Measurements from ENCODE around the gene TMEM123. TPM values are rescaled to one million over a fixed set of nuclear protein-coding genes. Genes with fewer than 3 reads are reported as not detected.

TMEM123 gene
- total RNA-seq, 3 donors from 2014 or later (not counting 1 experiment from before 2014, with no cell fraction given) = 100 to 126 (median 118) TPM

GRCh38 chr11:102494216-102494615, 41.7 kb upstream of the TMEM123 start:
- Mint-ChIP-seq H3K4me3 (no peak overlapping the region), H3K36me3 (no peaks in the 10 kb centered on the region), H3K27me3 (ENCODE audit: low read depth in 2 of 2) (peaks cover 17 to 33% of the 10 kb centered on the region in 2 donors), H3K27ac (no peak overlapping the region), H3K4me1 (no peaks in the 10 kb centered on the region), H3K9me3 (no peaks in the 10 kb centered on the region)
- DNase-seq = no peak
- intact Hi-C loops (cut with micrococcal nuclease) = no loop called here
- Histone ChIP-seq H3K27me3 (ENCODE audit: control insufficient read depth, insufficient read depth, low read length) (peaks cover 2% of the 10 kb centered on the region), H3K4me1 (ENCODE audit: control insufficient read depth, insufficient read depth, low read length) (no peaks in the 10 kb centered on the region), H3K4me3 (ENCODE audit: low read length) (no peak overlapping the region), H3K36me3 (ENCODE audit: control insufficient read depth, insufficient read depth, low read length) (no peaks in the 10 kb centered on the region), H3K9me3 (ENCODE audit: control insufficient read depth, insufficient read depth, low read length) (no peaks in the 10 kb centered on the region), H3K27ac (ENCODE audit: low read length) (no peak overlapping the region)
- WGBS (ENCODE audit: insufficient coverage) = 86% methylated on average over 6 of the region's 6 CpGs
- TF ChIP-seq CTCF (IDR thresholded peaks at IDR 0.05) = no peak
- no peak for ATAC-seq

GRCh38 chr11:102493524-102493923, 41.0 kb upstream of the TMEM123 start:
- H3K36me3 Mint-ChIP-seq = no peaks in the 10 kb centered on the region
- Histone ChIP-seq H3K4me1 (ENCODE audit: control insufficient read depth, insufficient read depth, low read length) (no peaks in the 10 kb centered on the region), H3K4me3 (ENCODE audit: low read length) (no peak overlapping the region), H3K36me3 (ENCODE audit: control insufficient read depth, insufficient read depth, low read length) (no peaks in the 10 kb centered on the region), H3K27ac (ENCODE audit: low read length) (no peak overlapping the region), H3K27me3 (ENCODE audit: control insufficient read depth, insufficient read depth, low read length) (peaks cover 2% of the 10 kb centered on the region), H3K9me3 (ENCODE audit: control insufficient read depth, insufficient read depth, low read length) (no peaks in the 10 kb centered on the region)
- no peaks in the 10 kb centered on the region for H3K4me1 Mint-ChIP-seq
- no peak overlapping the region for H3K27ac Mint-ChIP-seq
- H3K27me3 Mint-ChIP-seq (ENCODE audit: low read depth in 2 of 2) = peaks cover 17 to 30% of the 10 kb centered on the region in 2 donors
- DNase-seq (no peak), ATAC-seq (no peak)
- intact Hi-C loops (cut with micrococcal nuclease) = no loop called here
- TF ChIP-seq CTCF (IDR thresholded peaks at IDR 0.05) = no peak
- no peak overlapping the region for H3K4me3 Mint-ChIP-seq
- H3K9me3 Mint-ChIP-seq = no peaks in the 10 kb centered on the region
- WGBS (ENCODE audit: insufficient coverage) = 69% methylated on average over 3 of the region's 5 CpGs

GRCh38 chr11:102491969-102492368, 39.4 kb upstream of the TMEM123 start:
- no peak overlapping the region for H3K4me3 ChIP-seq (ENCODE audit: low read length)
- no peaks in the 10 kb centered on the region for H3K9me3 Mint-ChIP-seq
- intact Hi-C loops (cut with micrococcal nuclease) = no loop called here
- no CpG with 5 or more reads among the region's 2 CpGs for WGBS (ENCODE audit: insufficient coverage)
- no peak for DNase-seq
- no peak overlapping the region for H3K27ac ChIP-seq (ENCODE audit: low read length)
- H3K36me3 ChIP-seq (ENCODE audit: control insufficient read depth, insufficient read depth, low read length) = no peaks in the 10 kb centered on the region
- peaks cover 19 to 24% of the 10 kb centered on the region in 2 donors for H3K27me3 Mint-ChIP-seq (ENCODE audit: low read depth in 2 of 2)
- no peak for TF ChIP-seq CTCF (IDR thresholded peaks at IDR 0.05)
- no peaks in the 10 kb centered on the region for H3K4me1 ChIP-seq (ENCODE audit: control insufficient read depth, insufficient read depth, low read length)
- no peak overlapping the region for H3K27ac Mint-ChIP-seq
- no peaks in the 10 kb centered on the region for H3K9me3 ChIP-seq (ENCODE audit: control insufficient read depth, insufficient read depth, low read length)
- peaks cover 2% of the 10 kb centered on the region for H3K27me3 ChIP-seq (ENCODE audit: control insufficient read depth, insufficient read depth, low read length)
- H3K4me3 Mint-ChIP-seq = no peak overlapping the region
- no peak for ATAC-seq
- H3K36me3 Mint-ChIP-seq = no peaks in the 10 kb centered on the region
- no peaks in the 10 kb centered on the region for H3K4me1 Mint-ChIP-seq

Measured in natural killer cell (primary cell).